Epidermal melanocyte (primary cell): Measurements from ENCODE around the gene REEP3.
A peak's percentile ranks its signal among the peaks of the same experiment; 100 is the strongest.
"Not testable (repeated sequence)": the region's sequence is repeated elsewhere in the genome, so short reads cannot be mapped to it uniquely, and the experiment has no call there.

Experiments
- DNase-seq: peaks from one replicate; pipeline ENCODE4 v3.0.0; 2011; ENCODE audit warnings: low spot score; ENCODE audit not compliant: insufficient read length

The REEP3 gene, protein sequence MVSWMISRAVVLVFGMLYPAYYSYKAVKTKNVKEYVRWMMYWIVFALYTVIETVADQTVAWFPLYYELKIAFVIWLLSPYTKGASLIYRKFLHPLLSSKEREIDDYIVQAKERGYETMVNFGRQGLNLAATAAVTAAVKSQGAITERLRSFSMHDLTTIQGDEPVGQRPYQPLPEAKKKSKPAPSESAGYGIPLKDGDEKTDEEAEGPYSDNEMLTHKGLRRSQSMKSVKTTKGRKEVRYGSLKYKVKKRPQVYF

DNA sequence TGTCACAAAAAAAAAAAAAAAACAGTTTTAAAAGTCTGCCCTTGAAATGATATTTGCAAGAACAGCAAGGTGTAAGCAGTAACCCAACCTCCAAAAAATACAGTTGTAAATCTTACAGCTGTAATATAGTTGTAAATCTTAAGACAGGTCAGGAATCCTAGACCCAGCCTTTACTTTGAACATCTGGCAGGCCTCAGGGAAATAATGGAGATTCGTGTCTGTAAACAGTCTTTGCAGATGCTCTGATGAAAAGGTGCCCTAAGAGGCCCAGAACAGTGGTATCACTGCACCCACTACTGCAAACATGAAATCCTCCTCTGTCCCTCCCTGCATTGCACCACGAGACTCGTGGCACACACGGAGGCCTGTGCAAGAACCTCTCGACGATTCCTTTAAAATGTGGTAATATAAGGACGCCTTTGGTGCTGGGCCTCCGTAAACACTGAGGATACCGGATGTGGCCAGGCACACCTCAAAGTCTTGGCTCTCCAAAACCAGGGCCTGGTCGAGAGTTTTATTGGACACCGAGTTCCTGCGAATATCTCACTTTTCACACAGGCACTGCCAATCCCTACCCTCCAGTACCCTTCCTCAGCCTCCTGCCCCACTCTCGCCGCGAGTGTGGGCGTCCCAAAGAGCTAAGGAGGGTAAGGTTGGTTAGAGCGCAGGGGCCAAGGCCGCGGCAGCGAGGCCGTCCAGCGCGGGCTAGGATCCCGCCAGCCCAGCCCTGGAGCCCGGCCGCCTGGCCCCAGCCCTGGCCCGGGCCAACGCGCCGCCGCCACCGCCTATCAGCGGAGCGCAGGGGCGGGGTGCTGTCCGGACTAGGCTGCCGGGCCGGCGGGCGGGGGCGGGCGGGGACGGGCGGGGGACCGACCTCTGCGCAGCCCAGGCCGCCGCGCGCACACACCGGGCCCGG, at the start of gene REEP3:
Gene REEP3, plus strand, starts transcription at position 902 of the 916 bp plus-strand sequence. CDS start 145 bp downstream, outside the sequence.
- no peak for DNase-seq

DNA sequence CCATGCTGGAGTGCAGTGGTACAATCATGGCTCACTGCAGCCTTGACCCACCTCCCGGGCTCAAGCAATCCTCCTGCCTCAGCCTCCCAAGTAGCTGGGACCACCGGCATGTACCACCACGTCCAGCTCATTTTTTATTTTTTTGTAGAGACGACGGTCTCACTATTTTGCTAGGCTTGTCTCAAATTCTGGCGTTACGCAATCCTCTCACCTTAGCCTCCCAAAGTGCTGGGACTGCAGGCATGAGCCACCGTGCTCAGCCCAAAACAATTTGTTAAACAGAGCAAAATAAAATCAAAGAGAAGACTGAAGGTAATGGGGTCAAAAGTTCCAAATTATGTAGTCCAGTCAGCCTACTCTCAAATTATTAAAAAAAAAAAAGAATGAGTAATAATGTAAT, 46.7 kb upstream of the REEP3 start:
- no peak for DNase-seq

DNA sequence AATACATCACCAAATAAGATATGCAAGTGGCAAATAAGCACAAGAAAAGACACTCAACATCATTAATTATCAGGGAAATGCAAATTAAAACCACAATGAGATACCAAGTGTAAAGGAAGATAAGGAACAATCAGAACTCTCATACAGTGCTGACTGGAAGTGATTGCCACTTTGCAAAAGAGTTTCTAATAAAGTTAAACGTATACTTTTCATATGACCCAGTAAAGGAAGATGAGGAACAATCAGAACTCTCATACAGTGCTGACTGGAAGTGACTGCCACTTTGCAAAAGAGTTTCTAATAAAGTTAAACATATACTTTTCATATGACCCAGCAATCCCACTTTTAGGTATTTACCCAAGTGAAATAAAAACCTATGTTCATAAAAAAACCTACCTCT, 43.3 kb upstream of the REEP3 start:
- no peak for DNase-seq

DNA sequence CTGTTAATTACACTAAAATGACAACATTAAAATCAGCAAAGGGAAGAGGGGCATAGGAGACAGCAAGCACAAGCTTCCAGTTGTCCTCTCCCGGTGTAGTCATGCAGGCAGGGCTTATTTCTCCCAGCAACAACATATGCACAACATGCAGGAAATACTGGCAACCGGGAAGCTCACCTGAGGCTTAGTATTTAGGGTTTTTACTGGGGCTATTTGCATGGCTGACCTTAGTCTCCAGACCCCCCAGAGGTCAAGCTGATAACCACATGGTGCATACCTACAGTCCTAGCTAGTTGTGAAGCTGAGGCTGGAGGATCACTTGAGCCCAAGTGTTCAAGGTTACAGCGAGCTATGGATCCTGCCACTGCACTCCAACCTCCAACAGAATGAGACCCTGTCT, 42.6 kb upstream of the REEP3 start:
- no peak for DNase-seq

DNA sequence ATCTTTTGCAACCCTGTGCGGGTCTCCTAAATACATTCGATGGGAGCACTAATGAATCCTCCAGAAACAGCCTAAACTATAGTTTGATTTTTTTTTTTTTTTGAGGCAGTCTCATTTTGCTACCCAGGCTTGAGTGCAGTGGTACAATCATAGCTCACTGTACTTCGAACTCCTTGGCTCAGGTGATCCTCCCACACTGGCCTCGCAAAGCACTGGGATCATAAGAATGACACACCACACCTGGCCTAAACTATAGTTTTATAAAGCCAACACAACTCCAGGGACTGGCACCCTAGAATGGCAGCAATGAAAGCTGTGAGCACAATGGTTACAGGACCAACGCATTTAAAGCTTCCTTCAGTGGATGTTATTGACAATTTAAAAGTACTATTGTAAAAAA, 41.0 kb upstream of the REEP3 start:
- DNase-seq, result no peak

DNA sequence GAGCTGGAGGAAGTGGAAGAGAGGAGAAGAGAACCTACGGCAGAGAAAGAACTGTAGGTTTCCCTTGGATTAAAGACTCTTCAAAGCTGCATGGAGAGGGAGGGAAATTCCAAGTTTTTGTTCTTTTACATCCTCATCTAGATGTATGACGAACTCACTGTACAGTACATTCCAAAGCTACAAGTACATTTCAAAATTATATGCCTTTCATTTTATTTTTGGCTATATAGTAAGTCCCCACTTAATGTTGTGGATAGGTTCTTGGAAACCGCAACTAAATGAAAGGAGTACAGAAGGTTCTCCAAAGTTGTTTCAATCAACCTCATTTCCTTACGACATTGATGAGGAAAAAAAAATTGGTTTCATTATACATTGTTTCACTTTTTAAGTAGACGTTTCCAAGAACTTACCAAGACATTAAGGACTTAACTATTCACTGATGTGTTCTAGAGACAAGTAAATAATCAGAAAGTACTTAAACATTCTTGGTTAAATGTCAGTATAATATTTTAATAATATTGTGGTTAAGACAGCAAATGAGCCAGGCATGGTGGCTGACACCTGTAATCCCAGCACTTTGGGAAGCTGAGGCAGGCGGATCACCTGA, 39.3 kb upstream of the REEP3 start:
- no peak for DNase-seq

DNA sequence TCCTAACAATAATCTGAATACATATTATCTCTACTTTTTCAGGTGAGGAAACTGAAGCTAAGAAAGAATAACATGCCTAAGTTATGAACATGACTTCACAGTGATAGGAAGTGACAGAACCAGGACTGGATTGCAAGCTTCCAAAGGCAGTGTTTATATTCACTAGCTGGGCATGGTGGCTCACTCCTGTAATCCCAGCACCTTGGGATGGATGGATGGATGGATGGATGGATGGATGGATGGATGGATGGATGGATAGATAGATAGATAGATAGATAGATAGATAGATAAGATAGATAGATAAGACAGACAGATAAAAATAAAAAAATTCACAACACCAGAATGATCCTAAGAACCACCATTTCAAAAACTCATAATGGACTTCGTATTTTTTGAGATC, 37.2 kb upstream of the REEP3 start:
- no peak for DNase-seq

DNA sequence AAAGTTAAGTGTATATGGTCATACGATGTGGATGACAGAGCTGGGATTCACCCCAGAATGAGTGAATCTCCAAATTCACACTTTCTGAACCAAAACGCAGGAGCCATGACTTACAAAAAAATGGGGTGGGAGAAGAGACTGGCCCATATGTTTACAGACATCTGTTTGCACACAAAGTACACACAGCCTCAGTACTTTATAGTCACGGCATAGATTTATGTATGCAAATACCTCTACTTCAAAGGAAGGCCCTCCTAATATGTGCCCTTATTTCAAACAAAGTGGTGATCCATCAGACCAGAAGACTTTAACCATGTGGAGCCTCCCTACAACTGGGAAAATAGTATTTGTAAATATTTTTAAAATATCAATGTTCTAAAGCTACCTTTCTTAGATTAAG, 33.2 kb upstream of the REEP3 start:
- no peak for DNase-seq

DNA sequence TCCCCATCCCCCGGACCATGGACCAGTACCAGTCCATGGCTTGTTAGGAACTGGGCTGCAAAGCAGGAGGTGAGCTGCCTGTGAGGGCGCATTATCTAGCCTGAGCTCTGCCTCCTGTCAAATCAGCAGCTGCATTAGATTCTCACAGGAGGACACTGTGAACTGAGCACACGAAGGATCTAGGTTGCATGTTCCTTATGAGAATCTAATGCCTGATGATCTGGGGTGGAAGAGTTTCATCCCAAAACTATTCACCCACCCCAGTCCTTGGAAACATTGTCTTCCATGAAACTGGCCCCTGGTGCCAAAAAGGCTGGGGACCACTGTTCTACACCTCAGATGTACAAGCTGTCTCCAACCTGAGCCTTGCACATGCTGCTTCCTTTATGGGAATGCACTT, 31.4 kb upstream of the REEP3 start:
- DNase-seq, result no peak

DNA sequence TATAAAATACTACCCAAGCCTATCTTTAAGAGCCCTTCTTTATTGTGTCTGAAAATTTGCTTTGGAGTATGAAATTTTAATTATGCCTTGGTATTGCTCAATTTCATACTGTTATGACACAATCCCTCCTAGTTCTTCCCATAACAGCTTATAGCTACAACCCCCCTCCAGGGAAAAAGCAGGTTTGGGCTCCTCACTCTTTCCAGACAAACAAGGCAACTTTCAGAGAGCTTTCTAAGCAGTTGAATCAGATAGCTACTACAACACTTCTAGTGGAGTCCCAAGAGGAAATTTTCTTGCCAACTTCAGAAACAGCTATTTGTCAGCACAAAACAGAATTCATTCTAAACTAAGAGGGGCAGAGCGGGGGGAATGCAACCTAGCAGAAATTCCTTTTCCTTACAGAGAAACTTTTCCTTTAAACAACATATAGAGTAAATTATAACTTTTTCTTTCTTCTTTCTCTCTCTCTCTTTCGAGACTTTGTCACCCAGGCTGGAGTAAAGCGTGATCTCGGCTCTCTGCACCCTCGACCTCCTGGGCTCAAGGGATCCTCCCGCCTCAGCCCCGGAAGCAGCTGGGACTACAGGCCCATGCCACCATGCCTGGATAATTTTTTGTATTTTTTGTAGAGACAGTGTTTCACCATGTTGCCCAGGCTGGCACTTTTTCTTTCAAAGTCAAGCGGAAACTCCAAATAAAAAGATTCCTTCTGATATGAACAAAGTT, 29.4 kb upstream of the REEP3 start:
- no peak for DNase-seq

DNA sequence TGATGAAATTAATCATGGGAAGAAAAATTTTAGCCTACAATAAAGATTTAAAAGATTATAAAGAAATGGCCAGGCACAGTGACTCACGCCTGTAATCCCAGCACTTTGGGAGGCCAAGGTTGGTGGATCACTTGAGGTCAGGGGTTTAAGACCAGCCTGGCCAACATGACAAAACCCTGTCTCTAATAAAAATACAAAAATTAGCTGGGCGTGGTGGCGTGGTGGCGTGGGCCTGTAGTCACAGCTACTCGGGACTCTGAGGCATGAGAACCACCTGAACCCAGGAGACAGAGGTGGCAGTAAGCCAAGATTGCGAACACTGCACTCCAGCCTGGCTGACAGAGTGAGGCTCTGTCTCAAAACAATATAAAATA, 28.9 kb upstream of the REEP3 start:
- DNase-seq, result not testable (repeated sequence)

DNA sequence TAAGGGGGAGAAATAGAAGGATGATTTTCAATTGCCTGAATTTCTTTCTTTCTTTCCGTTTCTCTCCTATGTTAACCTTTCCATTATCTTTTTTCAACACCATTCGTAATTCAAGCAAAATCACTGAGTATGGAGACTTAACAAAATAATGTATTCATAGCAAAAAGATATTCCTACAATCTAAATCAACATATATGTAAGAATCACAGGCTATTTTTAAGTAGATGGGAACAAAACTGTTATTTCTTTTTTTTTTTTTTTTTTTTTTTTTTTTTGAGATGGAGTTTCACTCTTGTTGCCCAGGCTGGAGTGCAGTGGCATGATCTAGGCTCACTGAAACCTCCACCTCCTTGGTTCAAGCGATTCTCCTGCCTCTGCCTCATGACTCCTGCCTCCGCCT, 28.2 kb upstream of the REEP3 start:
- DNase-seq, result no peak

DNA sequence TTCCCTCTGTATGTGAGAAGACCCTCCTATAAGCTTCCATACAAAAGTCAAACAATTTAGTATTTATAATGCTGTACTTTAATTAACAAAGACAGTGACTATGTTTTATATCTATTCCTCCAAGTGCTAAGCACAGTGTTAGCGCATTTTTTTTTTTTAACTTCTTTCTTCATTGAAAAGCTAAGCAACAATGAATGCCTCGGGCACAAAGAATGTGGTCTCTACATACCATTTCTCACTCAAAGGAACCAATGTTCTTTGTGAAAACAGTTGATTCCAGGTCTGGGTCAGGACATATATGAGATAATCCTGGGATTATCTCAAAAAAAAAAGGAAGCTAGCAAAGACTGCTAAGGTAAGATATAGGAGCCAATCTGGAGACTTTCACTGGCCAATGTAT, 26.2 kb upstream of the REEP3 start:
- DNase-seq, result peak; percentile 37

DNA sequence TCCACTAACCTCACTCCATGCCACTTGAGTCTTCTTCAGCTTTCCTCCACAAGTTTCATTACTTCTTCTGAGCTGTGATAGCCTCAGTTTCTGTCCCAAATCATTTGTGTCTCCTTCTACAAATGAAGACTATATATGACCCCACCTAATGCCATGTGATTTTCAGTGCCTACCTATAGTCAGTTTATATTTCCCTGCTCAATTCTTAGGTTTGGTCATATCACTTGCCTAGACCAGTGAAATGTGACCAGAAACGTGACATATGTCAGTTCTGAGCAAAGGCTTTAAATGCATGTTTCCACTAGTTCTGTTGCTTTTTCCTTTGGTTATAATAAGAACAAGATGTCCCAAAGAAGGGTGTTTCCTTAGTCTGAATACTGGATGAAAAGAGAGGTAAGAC, 24.6 kb upstream of the REEP3 start:
- DNase-seq, result no peak

DNA sequence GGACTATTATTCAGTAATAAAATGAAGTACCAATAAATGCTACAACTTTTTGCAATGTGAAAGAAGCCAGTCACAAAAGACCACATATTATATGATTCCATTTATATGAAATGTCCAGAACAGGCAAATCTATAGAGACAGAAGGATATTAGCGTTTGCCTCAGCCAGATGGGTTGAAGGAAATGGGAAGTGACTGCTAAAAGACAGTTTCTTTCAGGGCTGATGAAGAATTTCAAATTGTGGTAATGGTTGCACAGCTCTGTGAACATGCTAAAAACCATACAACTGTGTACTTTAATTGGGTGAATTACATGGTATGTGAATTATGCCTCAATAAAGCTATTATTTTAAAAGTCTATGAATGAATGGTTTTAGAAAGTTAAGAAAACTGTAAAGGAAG, 23.9 kb upstream of the REEP3 start:
- DNase-seq, result no peak

DNA sequence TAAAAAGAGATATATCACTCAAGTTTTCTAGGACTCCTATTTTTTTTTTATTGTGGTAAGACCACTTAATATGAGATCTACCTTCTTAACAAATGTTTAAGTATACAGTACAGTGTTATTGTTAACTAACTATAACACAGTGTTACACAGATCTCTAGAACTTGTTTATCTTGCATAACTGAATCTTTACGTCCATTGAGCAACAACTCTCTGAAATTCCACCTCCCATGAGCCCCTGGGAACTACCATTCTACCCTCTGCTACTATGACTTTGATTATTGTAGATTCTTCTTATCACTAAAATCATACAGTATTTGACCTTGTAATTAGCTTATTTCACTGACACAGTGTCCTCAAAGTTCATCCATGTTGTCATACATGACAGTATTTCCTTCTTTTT, 22.5 kb upstream of the REEP3 start:
- no peak for DNase-seq

DNA sequence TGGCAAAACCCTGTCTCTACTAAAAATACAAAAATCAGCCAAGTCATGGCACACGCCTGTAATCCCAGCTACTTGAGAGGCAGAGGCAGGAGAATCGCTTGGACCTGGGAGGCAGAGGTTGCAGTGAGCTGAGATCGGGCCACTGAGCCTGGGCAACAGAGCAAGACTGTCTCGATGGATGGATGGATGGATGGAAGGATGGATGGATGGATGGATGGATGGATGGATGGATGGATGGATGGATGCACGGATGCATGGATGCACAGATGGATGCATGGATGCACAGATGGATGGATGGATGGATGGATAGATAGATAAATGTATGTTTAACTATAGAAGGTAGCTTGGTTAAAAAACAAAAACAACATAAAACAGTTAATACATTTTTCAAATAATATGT, 20.6 kb upstream of the REEP3 start:
- DNase-seq, result not testable (repeated sequence)

DNA sequence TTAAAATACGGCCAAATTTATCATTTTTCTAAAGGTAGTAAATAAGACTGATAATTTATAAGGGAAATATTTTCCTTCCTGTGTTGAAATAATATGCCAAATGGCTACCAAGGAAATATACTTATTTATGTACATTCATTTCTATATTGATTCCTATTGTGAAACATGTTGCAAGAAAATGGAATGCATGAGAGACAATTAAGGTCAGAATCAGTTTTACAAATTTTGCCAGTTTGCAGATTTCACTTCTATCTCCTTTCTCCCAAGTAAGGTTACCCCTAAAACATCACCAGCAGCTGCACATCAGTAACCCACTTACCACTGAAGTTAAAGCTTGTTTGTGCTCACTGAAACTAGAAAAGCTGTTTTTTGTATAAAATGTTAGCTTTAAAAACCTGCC, 19.2 kb upstream of the REEP3 start:
- DNase-seq, result no peak

DNA sequence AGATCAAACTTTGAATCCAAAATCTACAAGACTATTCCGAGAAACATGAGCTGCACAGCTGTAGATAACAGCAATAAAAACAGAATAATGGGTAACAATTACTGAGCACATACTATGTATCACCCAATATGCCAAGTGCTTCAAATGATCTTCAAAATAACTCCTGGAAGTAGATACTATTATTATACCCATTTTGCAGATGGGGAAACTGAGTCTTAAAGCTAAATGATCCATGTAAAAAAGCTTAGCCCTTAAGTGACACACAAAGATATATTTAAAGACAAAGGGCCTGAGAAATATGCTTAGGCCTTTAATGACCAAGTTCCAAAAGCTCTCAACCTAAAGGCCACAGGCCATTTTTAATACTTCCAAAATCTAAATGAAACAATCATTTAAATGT, 18.4 kb upstream of the REEP3 start:
- no peak for DNase-seq

DNA sequence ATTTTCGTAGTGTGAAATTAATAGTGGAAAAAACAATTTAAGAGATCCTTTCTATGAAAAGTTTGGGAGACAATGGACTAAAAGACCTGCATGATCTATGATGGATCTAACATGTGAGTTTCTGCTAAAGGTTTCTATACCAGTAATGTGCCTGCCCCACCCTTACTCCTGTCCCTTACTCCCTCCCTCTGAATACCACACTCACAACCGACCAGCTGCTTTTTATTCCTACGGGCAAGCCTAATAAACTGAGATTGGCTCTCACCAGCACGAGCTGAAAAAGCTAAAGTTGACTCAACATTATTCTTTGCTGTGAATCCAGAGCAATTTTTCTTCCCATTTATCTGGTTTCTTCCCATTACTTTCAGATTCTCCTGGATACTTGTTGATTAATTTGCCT, 17.8 kb upstream of the REEP3 start:
- no peak for DNase-seq

DNA sequence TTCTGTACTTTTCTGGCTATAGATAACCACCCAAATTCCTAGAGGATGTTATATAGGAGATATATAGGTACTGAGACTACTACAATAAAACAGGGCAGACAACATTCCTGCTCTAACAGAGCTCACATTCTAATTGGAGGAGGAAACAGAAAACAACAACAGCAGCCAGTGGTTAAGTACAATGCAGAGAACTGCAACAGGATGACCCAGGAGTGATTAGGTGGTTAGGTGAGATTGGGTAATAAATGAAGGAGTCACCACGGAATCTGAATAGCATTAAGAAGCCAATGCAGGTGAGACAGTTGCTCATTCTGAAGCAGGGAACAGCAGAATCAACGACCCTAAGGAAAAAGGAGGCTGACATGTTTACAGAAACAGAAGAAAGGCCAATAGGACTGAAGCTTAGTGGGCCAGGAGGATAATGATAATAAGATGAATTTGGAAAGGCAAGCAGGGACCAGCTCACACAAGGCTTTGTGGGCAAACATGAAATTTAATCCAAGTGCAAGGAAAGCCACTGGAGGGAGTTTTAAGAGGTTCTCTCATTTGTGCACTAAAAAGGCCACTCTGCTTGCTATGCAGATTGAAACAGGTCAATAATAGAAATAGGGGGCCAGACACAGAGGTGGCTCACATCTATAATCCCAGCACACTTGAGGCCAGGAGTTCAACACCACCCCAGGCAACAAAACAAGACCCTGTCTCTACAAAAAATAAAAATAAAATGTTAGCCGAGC, 16.9 kb upstream of the REEP3 start:
- DNase-seq, result no peak
